NCI-H748 treated with DMSO at 0.1 percent for 48 hours (cell line): Measurements from ENCODE around the gene GEN1.

ENCODE experiments used
- DNase-seq: peaks from one replicate; lab custom pipeline; 2025; lab: John Stamatoyannopoulos, UW

GEN1 gene

DNA sequence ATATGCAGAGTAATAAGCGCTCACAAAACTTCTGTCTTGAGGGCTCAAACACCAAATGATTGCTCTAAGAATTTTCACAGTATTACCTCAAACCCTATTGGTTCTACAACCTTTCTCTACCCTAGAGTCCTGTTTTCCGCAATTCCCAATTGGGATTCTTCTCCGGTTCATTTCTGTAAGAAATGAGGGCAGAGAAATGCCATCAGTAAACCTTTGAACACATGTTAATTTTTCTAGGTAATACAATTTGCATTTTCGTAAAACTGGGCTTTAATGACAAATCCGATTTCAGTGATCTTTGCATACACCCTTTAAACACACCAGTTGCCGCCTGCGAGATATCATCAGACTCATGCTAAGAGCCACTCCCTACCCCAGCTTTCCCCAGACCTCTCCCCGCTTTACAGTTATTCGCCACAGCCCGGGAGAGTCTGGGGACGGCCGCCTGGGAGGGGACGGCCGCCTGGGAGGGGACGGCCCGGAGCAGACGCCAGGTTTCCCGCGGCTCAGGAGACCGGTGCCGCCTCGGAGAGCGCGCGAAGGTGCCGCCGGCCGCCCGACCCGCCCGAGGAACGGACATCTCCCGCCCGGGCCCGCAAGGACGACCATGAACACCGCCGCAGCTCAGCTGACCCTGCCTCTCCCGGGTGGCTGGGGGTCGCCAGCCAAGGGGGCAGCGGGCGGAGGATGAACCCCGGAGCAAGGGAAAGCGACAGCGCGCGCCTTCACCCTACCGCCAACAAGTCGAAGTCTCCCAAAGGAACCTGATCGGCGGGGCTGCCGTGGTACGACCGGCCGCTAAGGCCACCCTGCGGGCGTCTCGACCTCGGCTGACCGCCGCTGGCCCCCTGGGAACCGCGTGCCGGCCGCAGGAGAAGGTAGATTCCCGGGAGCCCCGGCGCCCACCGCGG lies 791 bp upstream of the GEN1 start:
- peak; percentile 20 for DNase-seq

DNA sequence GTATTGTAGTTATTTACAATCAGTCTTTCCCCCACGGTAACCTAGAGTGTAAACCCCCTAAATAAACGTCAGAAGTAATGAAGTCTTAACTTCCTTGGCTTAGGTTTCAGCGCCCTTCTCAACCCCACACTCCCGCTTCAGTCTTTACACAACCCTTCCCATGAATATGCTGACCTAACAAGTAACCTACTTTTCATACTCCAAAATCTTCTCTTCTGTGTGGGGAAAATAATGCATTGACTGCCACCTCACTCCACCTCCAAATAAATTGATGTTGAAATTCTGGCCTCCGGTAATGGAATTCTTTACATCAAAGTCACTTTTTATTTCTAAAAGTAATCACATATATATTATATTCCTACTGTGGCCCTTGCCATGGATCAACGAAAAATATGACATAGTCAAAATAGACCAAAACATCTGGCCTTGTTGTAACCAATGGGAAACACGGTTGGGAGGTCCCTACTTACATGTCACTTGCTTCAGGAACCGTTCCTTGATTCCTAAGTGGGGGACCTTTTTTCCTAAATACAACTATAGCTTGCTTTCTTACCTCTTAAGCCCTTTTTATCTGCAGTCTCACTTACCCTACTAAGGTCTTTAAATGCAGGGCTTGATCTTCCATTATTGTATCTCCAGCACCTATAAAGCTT lies 961 bp downstream of the GEN1 start:
- DNase-seq, result no peak

DNA sequence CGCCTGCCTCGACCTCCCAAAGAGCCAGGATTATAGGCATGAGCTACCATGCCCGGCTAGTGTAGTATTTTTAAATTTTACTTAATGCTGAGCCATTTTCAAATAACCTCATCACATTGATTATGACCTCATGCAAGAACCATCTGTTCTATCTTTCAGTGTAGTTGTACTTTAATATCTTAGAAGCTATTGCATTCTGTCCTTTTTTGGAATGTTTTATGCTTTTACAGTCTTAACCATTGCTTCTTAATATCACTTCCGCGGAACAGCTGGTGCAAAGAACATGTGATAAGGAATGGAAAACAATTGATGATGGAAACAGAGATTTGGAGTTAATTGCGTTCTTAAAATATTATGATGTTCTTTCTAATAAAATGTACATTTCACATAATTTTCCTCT lies 2.7 kb downstream of the GEN1 start:
- no peak for DNase-seq

DNA sequence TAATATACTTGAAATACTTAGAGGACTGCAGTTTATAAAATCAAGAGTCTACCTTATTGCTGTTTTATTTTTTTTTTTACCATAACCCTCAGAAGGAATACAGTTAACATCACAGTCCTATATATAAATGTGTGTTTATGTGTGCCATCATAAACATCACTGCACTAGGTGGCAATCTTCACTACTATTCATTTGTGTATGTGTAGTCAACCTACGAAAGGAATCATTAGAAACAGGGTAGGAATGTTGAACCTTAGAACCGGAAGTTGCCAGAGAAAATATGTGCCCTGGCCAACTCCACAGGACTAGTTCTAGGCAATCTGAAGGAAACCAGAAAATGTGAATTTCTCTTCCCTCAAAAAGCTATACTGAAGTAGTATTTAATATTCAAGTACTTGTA lies 3.4 kb downstream of the GEN1 start:
- DNase-seq, result no peak

DNA sequence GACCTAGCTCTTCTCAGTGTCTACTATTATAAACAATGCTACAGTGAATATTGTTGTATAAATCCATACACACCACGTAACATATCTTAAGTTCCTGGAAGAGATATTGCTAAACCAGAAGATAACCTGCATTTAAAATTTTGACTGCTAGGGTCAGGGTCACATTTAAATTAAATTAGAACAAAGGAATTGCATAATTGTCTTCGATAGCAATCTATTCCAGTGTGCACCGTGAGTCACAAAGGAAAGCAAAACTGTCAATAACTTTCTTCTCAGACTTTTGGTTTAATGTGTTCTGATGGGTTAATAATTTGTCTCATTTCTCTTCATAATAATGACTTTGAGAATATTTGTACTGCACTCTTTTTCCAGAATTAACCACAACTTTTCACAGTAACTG lies 4.2 kb downstream of the GEN1 start:
- DNase-seq, result no peak

DNA sequence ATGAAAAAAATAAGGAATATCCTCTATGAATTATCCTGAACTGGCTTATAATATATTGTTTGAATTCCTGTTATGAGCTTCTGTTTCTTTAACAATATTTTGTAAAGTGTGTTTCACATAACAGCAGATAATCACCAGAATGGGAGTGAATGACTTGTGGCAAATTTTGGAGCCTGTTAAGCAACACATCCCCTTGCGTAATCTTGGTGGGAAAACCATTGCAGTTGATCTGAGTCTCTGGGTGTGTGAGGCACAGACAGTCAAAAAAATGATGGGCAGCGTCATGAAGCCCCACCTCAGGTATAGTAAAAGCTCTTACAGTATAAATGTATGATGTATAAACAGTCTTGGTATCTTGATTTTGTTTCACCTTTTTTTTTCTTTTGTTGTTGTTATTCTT lies 5.9 kb downstream of the GEN1 start:
- DNase-seq, result no peak

DNA sequence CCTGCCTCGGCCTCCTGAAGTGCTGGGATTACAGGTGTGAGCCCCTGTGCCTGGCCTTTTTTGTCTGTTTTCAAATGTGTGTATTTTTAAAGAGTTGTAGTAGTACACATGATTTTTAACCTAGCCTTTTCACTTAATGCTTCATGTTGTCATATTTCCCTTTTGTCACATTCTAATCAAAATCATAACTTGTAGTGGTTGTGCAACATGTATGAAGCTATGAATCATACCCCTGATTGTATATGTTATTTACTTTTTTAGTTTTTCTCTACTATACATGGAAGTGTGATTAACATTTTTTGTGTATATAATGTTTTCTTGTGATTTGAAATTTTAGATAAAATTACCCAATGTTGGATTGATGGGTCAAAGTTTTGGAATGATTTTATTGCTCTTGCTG lies 8.5 kb downstream of the GEN1 start:
- no peak for DNase-seq

DNA sequence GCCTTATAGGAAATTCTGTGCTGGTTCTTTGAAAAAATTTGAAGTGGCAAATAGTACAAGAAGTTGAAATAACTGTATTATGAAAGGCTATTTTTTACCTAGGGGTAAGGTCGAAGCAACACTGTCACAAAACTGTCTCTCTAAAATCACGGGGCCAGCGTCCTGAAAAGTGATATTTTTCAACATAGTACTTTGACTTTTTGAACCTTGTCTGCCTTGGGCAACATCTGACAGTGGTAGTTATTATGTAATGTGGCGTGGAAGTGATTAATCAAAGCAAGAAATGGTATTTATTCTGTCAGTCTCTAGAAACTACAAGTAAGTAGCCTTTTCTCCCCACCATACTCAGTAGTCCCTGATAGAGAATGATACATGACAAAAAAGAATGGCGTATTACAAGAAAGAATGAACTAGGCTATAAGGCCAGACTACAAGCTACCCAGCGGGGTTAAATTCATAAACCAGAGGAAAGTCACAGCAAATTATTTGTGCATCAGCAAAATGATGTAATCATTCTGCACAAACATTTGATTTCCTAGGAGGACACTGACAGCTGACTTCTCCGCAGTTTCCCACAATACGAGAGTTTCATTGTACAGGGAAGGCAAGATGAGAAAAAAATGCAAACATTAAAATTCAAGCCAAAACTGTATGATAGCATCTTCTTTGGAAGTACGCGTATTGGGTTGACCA lies 9.8 kb downstream of the GEN1 start:
- no peak for DNase-seq

DNA sequence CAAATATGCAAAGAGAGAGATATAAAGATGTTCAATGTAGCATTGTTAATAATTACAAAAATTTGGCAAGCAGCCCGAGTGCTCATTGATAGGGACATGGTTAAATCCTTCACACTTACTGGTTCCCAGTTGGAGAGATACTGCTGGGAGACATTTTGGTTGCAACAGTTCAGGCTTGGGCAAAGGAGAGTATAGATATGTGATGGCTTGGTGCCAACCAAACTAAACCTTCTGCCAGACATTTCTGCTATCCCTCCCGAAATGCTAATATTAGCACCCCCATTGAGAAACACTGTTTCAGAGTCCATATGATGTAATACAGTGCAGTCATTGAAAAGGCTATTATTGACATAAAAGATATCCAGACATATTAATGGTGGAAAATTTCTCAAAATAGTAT lies 11.5 kb downstream of the GEN1 start:
- DNase-seq, result no peak

DNA sequence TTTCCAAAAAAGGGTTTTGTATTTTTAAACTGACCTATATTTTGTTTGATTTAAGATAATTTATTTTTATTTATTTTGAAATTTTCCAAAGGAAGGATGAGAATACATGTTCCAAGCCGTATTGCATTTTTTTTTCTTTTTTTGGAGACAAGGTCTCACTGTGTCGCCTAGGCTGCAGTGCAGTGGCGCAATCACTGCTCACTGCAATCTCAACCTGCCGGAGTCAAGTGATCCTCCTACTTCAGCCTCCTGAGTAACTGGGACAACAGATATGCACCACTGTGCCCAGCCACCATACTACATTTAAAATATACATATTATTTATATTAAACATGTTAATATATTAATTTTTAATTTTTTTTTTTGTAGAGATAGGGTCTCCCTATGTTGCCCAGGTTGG lies 15.0 kb downstream of the GEN1 start:
- no peak for DNase-seq

DNA sequence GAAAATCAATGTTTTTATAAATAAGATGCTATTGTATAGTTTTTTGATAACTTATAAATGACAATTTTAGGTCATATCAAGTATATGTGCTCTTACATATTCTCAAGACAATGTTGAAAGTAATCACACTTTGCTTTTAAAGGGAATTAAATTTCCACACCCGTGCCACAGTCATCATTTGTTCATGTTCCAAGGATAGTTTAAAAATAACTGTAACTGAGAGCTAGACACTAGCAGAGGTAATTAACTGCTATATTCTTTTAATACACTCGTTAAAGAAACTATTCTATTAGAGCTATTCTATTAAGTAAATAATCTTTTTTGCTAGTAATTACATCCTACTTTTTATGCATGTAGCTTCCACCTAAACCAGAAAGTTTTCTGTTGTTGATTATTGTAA lies 18.0 kb downstream of the GEN1 start:
- no peak for DNase-seq

DNA sequence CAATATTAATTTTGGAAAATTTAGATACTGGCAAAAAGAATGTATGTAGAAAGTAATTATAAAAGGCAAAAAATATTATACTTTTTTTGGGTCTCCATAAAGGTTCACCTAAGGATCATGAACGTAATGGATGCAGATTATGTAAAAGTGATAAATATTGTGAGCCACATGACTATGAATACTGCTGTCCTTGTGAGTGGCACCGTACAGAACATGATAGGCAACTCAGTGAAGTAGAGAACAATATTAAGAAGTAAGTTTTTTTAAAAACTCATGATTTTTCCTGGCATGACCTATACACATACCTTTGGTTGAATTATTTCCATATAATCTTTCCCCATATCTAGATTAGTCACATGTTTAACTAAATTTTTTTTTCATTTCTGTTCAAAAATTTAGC lies 18.6 kb downstream of the GEN1 start:
- no peak for DNase-seq

DNA sequence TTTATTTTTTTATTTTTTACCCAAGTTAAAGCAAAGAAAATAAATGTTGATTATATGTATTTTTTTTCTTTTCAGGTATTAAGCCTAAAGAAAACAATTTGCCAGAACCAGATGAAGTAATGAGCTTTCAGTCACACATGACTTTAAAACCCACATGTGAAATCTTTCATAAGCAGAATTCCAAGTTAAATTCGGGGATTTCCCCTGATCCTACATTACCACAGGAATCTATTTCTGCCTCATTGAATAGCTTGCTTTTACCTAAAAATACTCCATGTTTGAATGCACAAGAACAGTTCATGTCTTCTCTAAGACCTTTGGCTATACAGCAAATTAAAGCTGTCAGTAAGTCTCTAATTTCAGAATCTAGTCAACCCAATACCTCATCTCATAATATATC lies 26.6 kb downstream of the GEN1 start:
- DNase-seq, result no peak

DNA sequence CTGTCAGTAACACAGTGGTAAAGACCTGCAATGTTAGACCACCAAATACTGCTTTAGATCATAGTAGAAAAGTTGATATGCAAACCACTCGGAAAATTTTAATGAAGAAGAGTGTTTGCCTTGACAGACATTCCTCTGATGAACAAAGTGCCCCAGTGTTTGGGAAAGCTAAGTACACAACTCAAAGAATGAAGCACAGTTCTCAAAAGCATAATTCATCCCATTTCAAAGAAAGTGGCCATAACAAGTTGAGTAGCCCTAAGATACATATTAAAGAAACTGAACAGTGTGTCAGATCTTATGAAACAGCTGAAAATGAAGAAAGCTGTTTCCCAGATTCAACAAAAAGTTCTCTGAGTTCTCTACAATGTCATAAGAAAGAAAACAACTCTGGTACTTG lies 27.5 kb downstream of the GEN1 start:
- DNase-seq, result no peak

DNA sequence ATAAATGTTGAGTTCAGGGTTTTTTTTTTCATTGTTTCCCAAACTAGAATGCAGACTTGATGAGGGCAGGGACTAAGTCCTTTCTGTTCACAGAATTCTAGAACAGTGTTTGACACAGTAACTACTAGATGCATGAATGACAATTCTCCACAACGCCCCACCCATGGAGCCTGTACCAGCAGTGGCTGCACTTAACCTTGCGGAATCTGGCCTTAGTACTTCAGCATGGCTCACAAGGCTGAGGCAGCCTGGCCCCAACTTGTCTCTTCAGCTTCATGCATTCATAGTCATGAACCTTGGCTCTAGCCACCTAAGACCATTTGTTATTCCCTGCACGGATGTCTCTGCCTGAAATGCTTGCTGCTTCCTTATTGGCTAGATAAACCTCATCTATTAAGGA lies 32.8 kb downstream of the GEN1 start:
- DNase-seq, result no peak

DNA sequence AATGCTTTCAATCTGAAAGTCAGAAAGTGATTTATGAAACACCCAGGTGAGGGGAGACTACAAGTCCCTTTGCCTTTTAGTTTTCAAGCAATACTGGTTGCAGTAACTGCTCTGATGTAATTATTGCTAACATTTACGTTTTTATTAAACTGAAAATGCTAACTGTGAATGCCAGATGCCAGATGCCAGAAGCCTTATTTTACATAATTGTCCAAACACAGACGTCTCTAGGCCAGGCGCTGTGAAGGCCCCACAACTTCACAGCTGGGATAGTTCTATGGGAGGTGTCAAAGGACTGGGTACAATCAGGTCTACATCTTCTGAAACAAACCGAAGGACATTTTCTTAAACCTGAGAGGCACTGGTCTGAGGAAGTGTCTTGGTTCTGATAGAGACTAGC lies 34.8 kb downstream of the GEN1 start:
- no peak for DNase-seq

DNA sequence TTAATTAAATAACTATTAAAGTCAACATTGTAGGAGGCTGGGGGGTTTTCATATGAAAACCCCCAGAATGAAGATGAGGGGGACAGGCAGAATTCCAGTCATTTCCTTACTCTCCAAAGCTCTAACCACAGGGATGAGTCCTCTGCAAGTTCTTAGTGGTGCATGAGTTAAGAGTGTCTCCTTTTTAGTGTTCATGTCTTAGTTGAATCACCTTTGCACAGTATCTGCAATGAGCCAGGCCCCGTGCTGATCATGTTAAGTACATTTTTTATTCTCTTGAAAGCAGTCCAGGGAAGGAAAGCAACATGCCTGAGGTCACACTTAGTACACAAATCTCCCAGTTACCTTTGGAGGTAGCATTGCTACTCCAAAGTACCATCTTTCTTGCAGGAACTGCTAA lies 36.6 kb downstream of the GEN1 start:
- no peak for DNase-seq

DNA sequence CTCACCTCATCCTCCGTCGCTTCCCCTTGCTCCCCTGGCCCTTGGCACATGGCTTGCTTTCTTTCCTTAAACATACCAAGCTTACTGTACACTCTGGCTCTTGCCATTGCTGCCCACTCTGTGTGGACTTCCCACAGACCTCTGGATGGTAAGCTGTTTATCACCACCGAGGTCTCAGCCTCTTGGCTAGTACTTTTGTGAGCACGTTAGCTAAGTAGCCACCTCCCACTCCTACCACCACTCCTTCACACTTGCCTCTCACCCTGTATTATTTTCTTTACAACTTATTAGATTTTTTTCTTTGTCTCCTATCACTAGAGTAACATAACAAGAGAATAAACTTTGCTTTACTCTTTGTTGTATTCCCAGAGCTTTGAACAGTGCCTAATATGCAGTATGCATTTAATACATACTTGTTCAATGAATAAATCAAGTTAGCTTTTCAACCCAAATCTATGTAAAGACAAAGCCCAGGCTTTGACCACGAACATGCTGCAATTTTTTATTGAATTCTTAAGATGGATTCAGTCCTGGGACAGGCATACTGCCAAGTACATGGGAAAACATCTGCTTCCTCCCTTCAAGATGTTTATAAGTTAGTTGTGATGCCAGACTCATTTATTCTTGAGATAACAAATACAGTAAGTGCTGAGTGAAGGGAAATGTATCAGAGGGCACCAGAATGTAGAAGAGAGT lies 37.3 kb downstream of the GEN1 start:
- no peak for DNase-seq

DNA sequence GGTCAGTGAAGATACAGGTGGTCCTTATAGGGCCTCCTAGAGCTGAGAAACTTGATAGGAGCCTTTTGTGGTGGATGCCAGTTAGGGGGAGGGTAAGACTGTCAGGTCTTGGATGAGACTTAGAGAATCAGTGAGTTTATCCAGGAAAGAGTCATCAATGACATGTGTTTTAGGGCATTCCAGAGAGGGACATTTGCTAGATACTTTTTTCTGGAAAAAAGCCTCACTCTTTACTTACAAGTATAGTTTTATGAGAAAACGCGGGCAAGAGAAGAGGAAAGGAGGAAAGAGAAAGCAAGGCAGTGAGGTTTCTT lies 37.8 kb downstream of the GEN1 start:
- DNase-seq, result no peak

DNA sequence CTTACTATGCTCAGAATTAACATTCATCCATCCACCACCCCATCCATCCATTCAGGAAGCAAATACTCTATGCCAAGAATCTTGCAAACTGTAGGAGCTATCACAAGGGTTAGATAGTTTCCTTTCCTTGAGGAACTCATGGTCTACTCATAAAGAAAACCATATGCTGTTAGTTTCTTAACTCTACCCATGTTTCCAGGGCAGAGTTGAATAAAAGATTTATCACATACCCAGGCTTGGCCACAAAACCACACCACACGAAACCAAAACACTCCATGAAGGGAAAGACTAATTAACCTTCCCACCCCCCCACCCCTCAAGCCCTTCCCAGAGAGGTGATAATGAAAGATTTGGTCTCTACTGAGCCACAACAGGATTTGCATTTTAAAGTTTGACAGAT lies 38.6 kb downstream of the GEN1 start:
- no peak for DNase-seq

DNA sequence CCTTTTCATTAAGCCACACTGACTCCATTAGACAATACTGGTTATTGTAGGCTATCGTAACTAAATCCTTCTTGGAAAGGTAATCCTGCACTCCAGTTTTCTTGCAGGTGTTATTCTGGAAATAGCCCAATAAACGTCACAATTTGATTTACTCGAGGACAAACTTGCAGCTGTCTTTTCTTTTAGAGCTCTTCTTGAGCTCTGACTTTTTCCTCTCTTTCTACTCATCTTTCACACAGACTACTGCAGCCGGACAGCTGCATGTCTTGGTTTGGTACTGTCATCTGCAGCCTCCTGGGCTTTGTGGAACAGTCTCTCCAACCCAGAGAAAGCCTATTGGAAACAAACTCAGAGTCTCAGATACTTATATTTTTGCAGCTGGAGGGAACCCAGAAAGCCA lies 39.4 kb downstream of the GEN1 start:
- DNase-seq, result no peak

DNA sequence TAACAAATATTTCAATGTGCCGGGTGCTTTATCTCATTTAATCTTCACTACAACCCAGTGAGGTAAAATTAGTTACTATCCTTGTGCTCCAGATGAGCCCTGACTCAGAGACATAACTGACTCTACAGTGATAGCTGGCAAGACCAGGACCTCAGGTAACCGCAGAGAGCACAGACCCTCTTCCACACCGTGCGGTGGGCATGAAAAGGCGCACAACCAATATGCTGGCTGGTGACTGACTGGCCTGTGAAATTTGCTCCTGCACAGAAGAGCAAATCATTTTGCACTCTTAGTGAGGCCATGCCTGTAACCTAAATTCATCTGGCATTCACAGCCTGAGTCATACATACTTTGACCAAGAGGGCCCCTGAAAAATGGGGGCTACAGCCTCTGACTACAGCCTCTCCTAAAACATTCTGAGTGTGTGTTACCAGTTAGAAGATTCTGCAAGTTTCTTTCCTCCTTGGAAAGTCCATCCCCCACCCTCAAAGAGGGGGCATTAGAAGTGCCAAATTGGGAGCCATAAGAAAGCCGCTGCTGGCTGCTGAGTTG lies 39.9 kb downstream of the GEN1 start:
- DNase-seq, result no peak
